Mesendoderm (in vitro differentiated cells): ENCODE measurements around the gene ENAH.
A peak's percentile ranks its signal among the peaks of the same experiment; 100 is the strongest.

Source experiments
- DNase-seq: peaks from one replicate; pipeline ENCODE4 v3.0.0; 2013
- H2AK5ac ChIP-seq: 2 replicates; pipeline ENCODE4 v1.6.1; 2013; ENCODE audit warnings: low read length, inconsistent platforms
- H2BK120ac ChIP-seq: 2 replicates; pipeline ENCODE4 v1.6.1; 2013; ENCODE audit warnings: low read depth, mild to moderate bottlenecking, low read length, moderate library complexity, mixed read lengths
- H2BK15ac ChIP-seq: replicated peaks from 2 replicates; pipeline ENCODE4 v1.6.1; 2013; ENCODE audit warnings: low read depth, mild to moderate bottlenecking, moderate library complexity
- H2BK5ac ChIP-seq: 2 replicates; pipeline ENCODE4 v1.6.1; 2013; ENCODE audit warnings: low read length, inconsistent platforms
- H3K18ac ChIP-seq: 2 replicates; pipeline ENCODE4 v1.6.1; 2013; ENCODE audit warnings: mild to moderate bottlenecking, low read length, mixed read lengths
- H3K23ac ChIP-seq: one replicate; pipeline ENCODE4 v1.6.1; 2013; ENCODE audit warnings: low read length
- H3K27ac ChIP-seq: 2 replicates; pipeline ENCODE4 v1.5.1; 2013; ENCODE audit warnings: low read depth, mild to moderate bottlenecking, inconsistent platforms, low read length, moderate library complexity
- H3K27me3 ChIP-seq: 2 replicates; pipeline ENCODE4 v1.6.1; 2013; ENCODE audit warnings: low read length, control low read depth, mild to moderate bottlenecking, inconsistent platforms; ENCODE audit not compliant: insufficient read depth, poor library complexity
- H3K36me3 ChIP-seq: 2 replicates; pipeline ENCODE4 v1.6.1; 2013; ENCODE audit warnings: low read length, inconsistent platforms; ENCODE audit not compliant: control insufficient read depth, insufficient read depth
- H3K4ac ChIP-seq: one replicate; pipeline ENCODE4 v1.6.1; 2013; ENCODE audit warnings: low read depth, mild to moderate bottlenecking, low read length, moderate library complexity
- H3K4me1 ChIP-seq: 2 replicates; pipeline ENCODE4 v1.6.1; 2013; ENCODE audit warnings: low read depth, low read length, inconsistent platforms; ENCODE audit not compliant: control insufficient read depth
- H3K4me2 ChIP-seq: 2 replicates; pipeline ENCODE4 v1.6.1; 2013; ENCODE audit warnings: low read length
- H3K4me3 ChIP-seq: 2 replicates; pipeline ENCODE4 v1.5.1; 2013; ENCODE audit warnings: mild to moderate bottlenecking, low read length
- H3K56ac ChIP-seq: one replicate; pipeline ENCODE4 v1.6.1; 2013; ENCODE audit warnings: low read length
- H3K79me1 ChIP-seq: 2 replicates; pipeline ENCODE4 v1.6.1; 2013; ENCODE audit warnings: low read length, inconsistent platforms
- H3K79me2 ChIP-seq: 2 replicates; pipeline ENCODE4 v1.6.1; 2013; ENCODE audit warnings: mild to moderate bottlenecking, low read length; ENCODE audit not compliant: control insufficient read depth, insufficient read depth
- H3K9ac ChIP-seq: 2 replicates; pipeline ENCODE4 v1.6.1; 2013; ENCODE audit warnings: low read length, inconsistent platforms
- H4K5ac ChIP-seq: one replicate; pipeline ENCODE4 v1.6.1; 2013; ENCODE audit warnings: low read length
- H4K8ac ChIP-seq: one replicate; pipeline ENCODE4 v1.6.1; 2013; ENCODE audit warnings: low read depth, mild to moderate bottlenecking, control low read depth, low read length, moderate library complexity
- WGBS: extraction: QIAGEN DNeasy Blood & Tissue Kit; methylation state at CpG from one replicate; pipeline ENCODE4 v1.1.7; 2013; ENCODE audit warnings: low lambda C conversion rate, missing lambda C conversion rate; ENCODE audit not compliant: insufficient coverage; ENCODE audit errors: extremely low coverage; 5-methylcytosine and 5-hydroxymethylcytosine counted together

The ENAH gene

GRCh38 chr1:225655509-225656258 lies 2.8 kb upstream of the ENAH start:
- Histone ChIP-seq H3K4ac (no peak overlapping the region), H3K36me3 (no peaks in the 10 kb centered on the region), H2BK120ac (no peak overlapping the region), H2BK15ac (peak overlapping the region; percentile 12), H3K4me2 (no peak overlapping the region), H2AK5ac (no peak overlapping the region), H2BK5ac (no peak overlapping the region), H3K27ac (no peak overlapping the region), H3K9ac (no peak overlapping the region), H3K79me1 (no peaks in the 10 kb centered on the region), H3K4me3 (no peak overlapping the region), H3K79me2 (peaks cover 13% of the 10 kb centered on the region), H4K5ac (no peak overlapping the region), H3K18ac (no peak overlapping the region), H3K4me1 (peaks cover 3% of the 10 kb centered on the region), H3K56ac (no peak overlapping the region), H3K27me3 (no peaks in the 10 kb centered on the region), H4K8ac (no peak overlapping the region), H3K23ac (no peak overlapping the region)
- no CpG with 5 or more reads among the region's 4 CpGs for WGBS
- DNase-seq, result peak; percentile 73

- Histone ChIP-seq H3K79me2 (peaks cover 20% of the 10 kb centered on the region), H4K5ac (no peak overlapping the region), H3K56ac (no peak overlapping the region), H3K23ac (no peak overlapping the region), H2BK120ac (no peak overlapping the region), H3K27me3 (no peaks in the 10 kb centered on the region), H4K8ac (no peak overlapping the region), H2BK15ac (peak overlapping the region; percentile 12), H3K27ac (no peak overlapping the region), H2BK5ac (no peak overlapping the region), H3K18ac (peak overlapping the region; percentile 47), H3K36me3 (no peaks in the 10 kb centered on the region), H3K4ac (no peak overlapping the region), H3K4me1 (peaks cover 3% of the 10 kb centered on the region), H3K79me1 (no peaks in the 10 kb centered on the region), H3K4me2 (no peak overlapping the region), H3K4me3 (no peak overlapping the region), H3K9ac (no peak overlapping the region), H2AK5ac (no peak overlapping the region)
- WGBS, result no CpG with 5 or more reads among the region's 15 CpGs
- DNase-seq, result no peak
These were observed 2.0 kb upstream of the ENAH start for GRCh38 chr1:225654688-225655508.

GRCh38 chr1:225654277-225654597 lies 1.3 kb upstream of the ENAH start:
- no peak overlapping the region for H2AK5ac ChIP-seq
- H3K4me2 ChIP-seq, result no peak overlapping the region
- no peak overlapping the region for H4K5ac ChIP-seq
- H4K8ac ChIP-seq, result no peak overlapping the region
- no peaks in the 10 kb centered on the region for H3K27me3 ChIP-seq
- H2BK15ac ChIP-seq, result no peak overlapping the region
- WGBS, result no CpG with 5 or more reads among the region's 4 CpGs
- no peak overlapping the region for H2BK120ac ChIP-seq
- H3K4ac ChIP-seq, result no peak overlapping the region
- H3K9ac ChIP-seq, result no peak overlapping the region
- DNase-seq, result no peak
- peaks cover 3% of the 10 kb centered on the region for H3K4me1 ChIP-seq
- no peaks in the 10 kb centered on the region for H3K79me1 ChIP-seq
- H3K23ac ChIP-seq, result no peak overlapping the region
- H3K4me3 ChIP-seq, result no peak overlapping the region
- H2BK5ac ChIP-seq, result no peak overlapping the region
- no peaks in the 10 kb centered on the region for H3K36me3 ChIP-seq
- peak overlapping the region; percentile 97 for H3K18ac ChIP-seq
- no peak overlapping the region for H3K56ac ChIP-seq
- no peak overlapping the region for H3K27ac ChIP-seq
- H3K79me2 ChIP-seq, result peaks cover 25% of the 10 kb centered on the region

GRCh38 chr1:225653463-225654276 lies 747 bp upstream of the ENAH start:
- Histone ChIP-seq H3K23ac (peak overlapping the region; percentile 15), H3K27me3 (no peaks in the 10 kb centered on the region), H4K5ac (no peak overlapping the region), H3K4me2 (peak overlapping the region; percentile 92), H3K36me3 (no peaks in the 10 kb centered on the region), H2BK5ac (peak overlapping the region; percentile 88), H3K18ac (peak overlapping the region; percentile 97), H3K4me1 (peaks cover 3% of the 10 kb centered on the region), H4K8ac (no peak overlapping the region), H3K27ac (peak overlapping the region; percentile 95), H2BK15ac (no peak overlapping the region), H3K4me3 (peak overlapping the region; percentile 78), H3K79me2 (peaks cover 30% of the 10 kb centered on the region), H3K9ac (peak overlapping the region; percentile 97), H3K4ac (peak overlapping the region; percentile 18), H3K56ac (peak overlapping the region; percentile 96), H2AK5ac (no peak overlapping the region), H3K79me1 (no peaks in the 10 kb centered on the region), H2BK120ac (peak overlapping the region; percentile 83)
- peak; percentile 77 for DNase-seq
- WGBS, result no CpG with 5 or more reads among the region's 70 CpGs

- peak overlapping the region; percentile 85 for H3K9ac ChIP-seq
- no peak overlapping the region for H4K8ac ChIP-seq
- peak overlapping the region; percentile 98 for H3K4me3 ChIP-seq
- H3K27me3 ChIP-seq, result no peaks in the 10 kb centered on the region
- peak overlapping the region; percentile 97 for H3K18ac ChIP-seq
- H3K36me3 ChIP-seq, result no peaks in the 10 kb centered on the region
- peak; percentile 87 for DNase-seq
- peak overlapping the region; percentile 26 for H3K4me2 ChIP-seq
- H2BK15ac ChIP-seq, result no peak overlapping the region
- H3K4ac ChIP-seq, result peak overlapping the region; percentile 90
- H3K4me1 ChIP-seq, result peaks cover 3% of the 10 kb centered on the region
- peak overlapping the region; percentile 69 for H2BK5ac ChIP-seq
- H3K79me1 ChIP-seq, result no peaks in the 10 kb centered on the region
- no peak overlapping the region for H2AK5ac ChIP-seq
- no CpG with 5 or more reads among the region's 45 CpGs for WGBS
- H3K27ac ChIP-seq, result peak overlapping the region; percentile 91
- no peak overlapping the region for H4K5ac ChIP-seq
- no peak overlapping the region for H3K23ac ChIP-seq
- H2BK120ac ChIP-seq, result peak overlapping the region; percentile 21
- H3K56ac ChIP-seq, result peak overlapping the region; percentile 93
- H3K79me2 ChIP-seq, result peaks cover 42% of the 10 kb centered on the region
These were observed 823 bp downstream of the ENAH start for GRCh38 chr1:225651872-225652728.
